Femur (tissue), 1 donor: ENCODE measurements around the gene OLA1.

Experiments
- DNase-seq: peaks from one replicate; pipeline ENCODE4 v3.0.0-alpha.2; 2017

The OLA1 gene

DNA sequence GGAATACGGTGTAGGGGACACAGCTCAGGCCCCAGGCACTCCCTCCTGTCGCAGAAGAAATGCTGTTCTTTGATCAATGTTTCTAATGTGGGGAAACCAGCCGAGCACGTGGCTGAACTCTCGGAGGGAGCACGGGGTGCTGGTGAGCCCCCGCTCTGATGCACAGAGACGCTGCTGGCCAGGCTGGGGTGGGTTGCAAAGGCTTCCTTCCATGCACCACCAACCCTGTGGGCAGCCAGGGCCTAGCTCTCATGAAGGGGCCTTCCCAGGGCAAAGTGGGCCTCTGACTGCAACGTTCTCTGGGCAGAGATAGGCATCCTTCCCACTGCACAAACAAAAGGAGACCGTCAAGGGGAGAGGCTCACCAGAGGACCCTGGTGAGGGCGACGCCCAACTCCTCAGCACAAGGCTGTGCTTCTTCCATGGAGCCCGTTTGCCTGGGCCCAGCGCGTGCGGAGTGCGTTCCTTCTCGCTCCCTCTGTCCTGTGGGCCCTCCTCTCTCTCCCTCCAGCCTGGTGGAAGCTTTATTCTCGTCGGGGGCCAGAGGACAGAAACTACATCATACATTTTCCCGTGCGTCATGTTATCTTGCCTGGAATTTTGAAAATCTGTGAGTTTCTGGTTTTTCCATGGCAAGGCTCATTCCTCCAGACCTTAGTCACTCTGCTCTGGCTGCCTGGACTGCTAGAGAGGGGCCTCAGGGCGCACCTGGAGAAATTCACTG lies 222.0 kb downstream of the OLA1 start:
- DNase-seq = no peak

DNA sequence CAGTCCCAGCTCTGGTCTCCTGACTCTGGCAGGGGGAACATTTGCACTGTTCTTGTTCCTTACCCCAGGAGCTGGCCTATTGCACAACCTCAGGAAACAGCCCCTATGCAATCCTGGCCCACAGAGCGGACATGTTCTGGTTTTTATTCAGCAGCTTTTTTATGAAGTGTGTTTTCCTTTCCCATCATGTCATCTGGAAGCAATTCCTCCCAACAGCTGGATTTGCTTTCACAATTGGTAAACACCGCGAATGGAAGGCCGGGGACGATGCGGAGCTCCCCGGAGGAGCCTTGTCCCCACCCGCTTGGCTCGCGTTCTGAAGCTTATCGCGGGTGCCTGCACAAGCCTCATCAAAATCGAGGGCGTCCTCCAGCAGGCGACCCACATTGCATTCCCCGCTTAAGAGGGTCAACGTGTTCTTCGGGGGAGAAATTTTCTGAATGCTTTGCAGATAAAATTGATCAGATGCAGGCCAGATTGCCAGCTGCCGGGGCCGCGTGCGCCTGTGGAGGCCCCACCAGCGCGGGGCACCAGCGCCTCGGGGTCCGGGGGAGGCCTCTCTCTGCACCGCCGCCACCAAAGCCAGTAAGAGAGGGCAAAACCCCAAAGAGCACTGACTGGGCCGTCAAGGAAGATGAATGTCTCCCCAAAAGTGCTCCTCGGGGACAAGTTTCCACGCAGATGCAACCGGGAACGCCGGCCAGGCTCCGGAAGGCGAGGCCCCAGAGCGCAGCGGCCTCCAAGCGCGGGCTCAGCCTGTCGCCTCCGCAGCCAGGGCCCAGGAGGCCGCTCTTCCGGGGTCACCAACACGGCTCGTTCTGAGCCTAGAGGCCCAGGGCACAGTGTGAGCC lies 222.8 kb downstream of the OLA1 start:
- peak; percentile 91 for DNase-seq

DNA sequence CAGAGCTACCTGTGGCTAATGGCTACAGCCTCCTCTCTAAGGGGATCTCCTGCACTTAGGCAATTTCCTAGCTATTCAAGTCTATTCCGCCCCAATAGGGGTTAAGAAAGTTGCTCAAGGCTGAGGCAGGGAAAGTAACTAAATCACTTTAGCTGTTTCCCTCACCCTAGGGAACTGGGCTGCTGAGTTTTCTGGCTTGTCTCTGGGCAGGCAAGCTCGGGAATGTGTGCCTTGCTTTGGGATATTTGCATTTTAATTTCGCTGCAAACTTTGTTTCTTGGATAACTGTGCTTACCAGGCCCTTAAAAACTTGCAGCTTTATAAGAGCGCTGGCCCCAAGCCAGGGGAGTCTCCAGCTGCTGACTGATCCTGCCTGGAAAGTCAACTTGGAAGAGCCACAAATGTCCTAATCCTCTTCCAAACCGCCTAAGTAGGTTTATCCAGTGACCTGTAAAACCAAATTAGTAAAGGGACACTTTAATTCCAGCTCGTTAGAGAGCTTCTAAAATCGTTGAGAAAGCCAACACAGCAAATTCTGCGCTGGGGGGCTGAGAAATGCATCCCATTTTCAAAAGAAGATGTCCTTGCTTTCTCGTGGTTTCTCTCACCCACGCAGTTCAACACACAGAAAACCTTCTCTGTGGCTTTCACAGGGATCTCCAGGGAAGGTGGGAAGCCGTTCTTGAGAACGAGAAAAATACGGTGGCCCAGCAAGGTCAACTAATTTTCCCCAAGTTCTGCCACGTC lies 223.6 kb downstream of the OLA1 start:
- DNase-seq = peak; percentile 92

DNA sequence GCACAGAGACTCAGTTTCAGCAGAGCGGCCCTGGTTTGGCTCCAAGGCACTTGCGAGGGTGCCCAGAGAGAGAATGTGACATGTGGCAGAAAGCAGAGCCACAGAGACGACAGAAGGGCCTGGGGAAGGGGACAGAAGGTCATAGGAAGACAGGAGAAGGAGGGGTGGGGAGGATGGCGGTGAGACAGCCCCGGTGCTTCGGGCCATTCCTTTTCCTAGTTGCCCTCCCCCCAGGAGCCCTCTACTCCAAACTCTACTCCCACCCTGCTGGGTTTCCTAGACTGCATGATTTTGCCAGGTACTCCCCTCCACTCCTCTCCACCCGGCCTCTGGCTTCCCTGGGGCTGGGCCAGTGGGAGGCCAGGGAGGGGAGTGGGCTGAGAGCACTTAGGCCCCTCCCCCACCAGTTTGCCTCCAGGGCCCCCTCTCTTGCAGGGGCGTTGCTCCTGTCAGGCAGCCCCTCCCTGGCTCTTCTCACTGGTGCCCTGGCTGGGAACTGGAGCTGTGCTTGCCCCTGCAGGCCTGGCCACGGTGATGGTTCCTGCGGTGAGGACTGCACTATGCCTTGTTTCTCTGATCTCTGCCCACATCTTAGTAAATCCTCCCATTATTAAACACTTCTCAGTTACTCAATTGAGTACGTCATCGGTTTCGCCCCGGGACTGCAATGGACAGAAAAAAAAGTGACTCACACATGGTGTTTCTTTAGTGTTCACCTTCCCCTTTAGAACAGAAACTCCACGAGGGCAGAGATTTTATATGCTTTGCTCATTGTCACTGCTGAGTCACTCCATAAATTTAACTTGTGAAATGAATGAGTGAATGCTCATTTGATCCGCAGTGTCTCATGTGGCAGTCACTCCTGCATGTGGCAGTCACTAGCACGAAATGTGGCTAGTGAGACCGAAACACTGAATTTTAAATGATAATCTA lies 224.5 kb downstream of the OLA1 start:
- peak; percentile 72 for DNase-seq
